NCI-H2107 treated with DMSO at 0.1 percent for 48 hours (cell line): ENCODE results near the gene CCDC175.

Source experiments
- DNase-seq: peaks from one replicate; lab custom pipeline; 2025; ENCODE audit not compliant: unreplicated experiment; lab: John Stamatoyannopoulos, UW

Gene CCDC175

GRCh38 chr14:59483363-59483762 is 93.2 kb downstream of the CCDC175 start:
- DNase-seq = no peak

GRCh38 chr14:59482541-59483331 is 93.9 kb downstream of the CCDC175 start:
- DNase-seq = peak; percentile 73

GRCh38 chr14:59481871-59482540 is 94.6 kb downstream of the CCDC175 start:
- DNase-seq = no peak

- no peak for DNase-seq
These were observed 95.2 kb downstream of the CCDC175 start for GRCh38 chr14:59481407-59481806.

GRCh38 chr14:59480166-59480565 is 96.4 kb downstream of the CCDC175 start:
- no peak for DNase-seq

GRCh38 chr14:59478540-59478939 is 98.1 kb downstream of the CCDC175 start:
- no peak for DNase-seq

GRCh38 chr14:59475709-59476108 is 100.9 kb downstream of the CCDC175 start:
- no peak for DNase-seq

- no peak for DNase-seq
These were observed 102.4 kb downstream of the CCDC175 start for GRCh38 chr14:59474172-59474571.

GRCh38 chr14:59465316-59466135 is 111.1 kb downstream of the CCDC175 start, which contains the start of gene GPR135:
Gene GPR135 (minus strand): TSS chr14:59465380. CDS start chr14:59465226, 154 bp downstream.
- no peak for DNase-seq

DNA sequence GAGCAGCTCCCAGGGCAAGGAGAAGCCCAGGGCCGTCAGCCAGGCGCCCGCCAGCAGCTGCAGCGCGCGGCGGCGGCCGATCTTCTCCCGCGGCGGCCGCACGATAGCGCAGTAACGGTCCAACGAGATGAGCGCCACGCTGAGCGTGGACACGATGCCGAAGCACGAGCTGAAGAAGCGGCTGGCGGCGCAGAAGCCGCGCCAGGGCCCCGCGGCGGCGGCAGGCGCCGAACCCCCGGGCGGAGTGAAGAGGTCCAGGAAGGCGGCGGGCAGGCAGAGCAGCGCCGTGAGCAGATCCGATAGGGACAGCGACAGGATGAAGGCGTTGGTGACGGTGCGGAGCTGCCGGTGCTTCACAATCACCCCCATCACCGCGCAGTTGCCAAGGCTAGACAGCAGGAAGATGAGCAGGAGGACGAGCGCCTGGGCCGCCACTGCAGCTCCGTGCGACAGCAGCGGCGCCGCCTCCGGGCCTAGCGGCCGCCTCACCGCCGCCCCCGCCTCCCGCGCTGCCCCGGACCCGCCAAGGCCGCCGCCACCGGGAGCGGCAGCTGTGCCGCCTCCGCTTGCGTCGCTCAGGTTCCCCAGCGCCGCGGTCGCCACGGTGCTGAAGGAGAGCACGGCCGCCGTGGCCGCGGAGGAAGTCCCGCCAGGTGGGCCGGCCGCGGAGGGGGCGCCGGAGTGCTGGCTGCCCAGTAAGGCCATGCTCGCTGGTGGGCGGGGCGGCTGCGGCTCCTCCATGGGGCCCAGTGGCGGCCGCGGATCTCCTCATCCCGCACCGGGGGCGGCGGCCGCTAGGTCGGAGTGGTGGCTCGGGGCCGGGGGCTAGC is 111.9 kb downstream of the CCDC175 start:
- DNase-seq = peak; percentile 31

DNA sequence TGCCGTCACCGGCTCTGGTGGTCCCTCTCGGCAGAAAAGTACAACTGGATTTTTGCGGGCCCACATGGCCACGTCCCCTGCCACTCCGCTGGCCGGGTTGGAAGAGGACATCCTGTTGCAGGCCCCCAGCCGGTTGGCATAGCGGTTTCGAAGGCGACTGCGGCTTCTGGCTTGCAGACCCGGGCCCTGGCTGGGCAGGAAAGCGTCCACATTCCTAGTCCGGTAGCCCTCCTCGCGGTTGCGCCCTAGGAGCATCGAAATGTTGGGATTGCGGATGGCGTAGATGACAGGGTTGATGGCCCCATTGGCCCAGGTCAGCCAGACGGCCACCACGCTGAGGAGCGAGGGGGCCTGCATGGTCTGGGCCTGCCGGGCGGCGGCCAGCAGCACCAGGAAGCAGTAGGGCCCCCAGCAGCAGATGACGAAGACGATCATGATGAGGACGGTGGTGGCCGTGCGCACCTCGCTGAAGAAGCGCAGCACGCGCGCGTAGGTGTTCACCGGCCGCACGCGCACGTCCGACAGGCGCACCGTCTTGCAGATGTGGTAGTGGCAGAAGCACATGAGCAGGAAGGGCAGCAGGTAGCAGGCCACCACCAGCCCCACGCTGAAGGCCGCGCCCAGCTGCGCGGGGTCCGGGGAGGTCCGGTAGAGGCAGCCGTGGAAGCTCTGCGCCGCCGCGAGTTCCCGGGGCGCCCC is 112.7 kb downstream of the CCDC175 start:
- no peak for DNase-seq

DNA sequence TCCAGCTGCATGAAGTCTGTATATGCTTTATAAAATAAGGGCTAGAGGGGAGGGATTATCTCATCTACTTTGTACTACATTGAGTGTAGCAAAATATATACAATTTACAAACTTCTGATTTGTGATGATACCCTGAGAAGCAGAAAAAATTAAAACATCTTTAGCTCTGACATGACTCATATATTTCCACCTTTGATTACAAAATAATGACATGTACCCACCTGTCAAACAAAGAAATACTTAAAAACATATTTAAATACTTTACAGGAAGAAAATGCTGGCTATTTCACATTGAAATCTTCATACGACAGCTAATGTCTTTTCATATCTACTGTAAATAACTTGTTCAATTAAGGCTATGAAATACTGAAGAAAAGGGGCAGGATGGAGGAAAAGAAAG is 114.7 kb downstream of the CCDC175 start:
- DNase-seq = no peak

DNA sequence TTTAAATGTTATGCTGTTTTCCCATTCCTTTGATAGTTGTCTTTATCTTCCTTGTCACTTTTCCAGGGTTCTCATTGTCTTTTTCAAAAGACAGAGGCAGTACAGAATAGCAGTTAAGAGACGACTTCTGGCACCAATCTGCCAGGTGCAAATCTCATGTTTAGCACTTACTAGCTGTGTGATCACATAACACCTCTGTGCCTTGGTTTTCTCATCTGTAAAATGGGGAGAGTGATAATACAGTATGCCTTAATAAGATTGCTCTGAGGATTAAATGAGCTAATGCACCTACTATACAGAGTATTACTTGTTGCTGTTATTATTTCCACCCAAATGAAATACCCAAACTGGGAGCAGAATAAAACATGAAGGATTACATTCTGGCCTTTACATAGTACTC is 116.2 kb downstream of the CCDC175 start:
- DNase-seq = no peak

DNA sequence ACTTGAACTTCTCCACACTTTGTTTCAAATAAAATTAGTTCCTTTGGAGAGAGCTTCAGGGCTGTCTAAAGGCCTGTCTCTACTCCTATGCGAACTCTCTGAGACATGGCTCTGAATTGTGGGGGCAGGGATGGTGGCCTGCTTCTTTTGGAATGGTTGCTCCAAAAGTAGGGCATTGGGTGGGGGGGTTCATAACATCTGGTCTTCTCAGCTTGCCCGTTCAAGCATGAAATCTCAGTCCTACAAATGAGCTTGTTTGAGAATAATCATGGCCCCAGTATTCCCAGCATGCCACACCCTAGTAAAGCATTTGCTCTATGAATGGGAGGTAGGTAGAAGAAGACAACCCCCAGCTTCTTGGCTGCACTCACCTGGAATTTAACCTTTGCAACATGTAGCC is 118.1 kb downstream of the CCDC175 start:
- no peak for DNase-seq

DNA sequence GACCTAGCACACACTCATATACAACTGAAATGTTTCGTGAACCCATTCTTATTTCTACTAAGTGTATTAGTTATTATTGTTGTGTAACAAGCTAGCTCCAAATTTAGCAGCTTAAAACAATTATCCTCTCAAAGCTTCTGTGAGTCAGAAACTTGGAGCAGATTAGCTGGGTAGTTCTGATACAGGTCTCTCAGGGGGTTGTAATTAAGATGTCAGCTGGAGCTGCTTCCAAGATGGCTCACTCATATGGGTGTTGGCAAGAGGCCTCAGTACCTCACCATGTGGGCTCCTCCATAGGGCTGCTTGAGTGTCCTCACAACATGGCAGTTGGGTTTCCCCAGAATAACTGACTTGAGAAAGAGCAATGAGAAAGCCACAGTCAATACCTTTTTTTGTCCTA is 121.2 kb downstream of the CCDC175 start:
- no peak for DNase-seq
